ENCODE results near the gene TRRAP. TPM values are rescaled to one million over a fixed set of nuclear protein-coding genes. Genes with fewer than 3 reads are reported as not detected.

TRRAP gene
- total RNA-seq, 2 donors from 2014 or later = 57.9 to 78.3 TPM

- Mint-ChIP-seq H3K4me1 (ENCODE audit: low read depth in 2 of 2) (peaks cover 4 to 10% of the 10 kb centered on the region in 2 donors), H3K4me3 (no peak overlapping the region), H3K36me3 (peaks cover 42% of the 10 kb centered on the region), H3K27me3 (no peaks in the 10 kb centered on the region), H3K27ac (no peak overlapping the region), H3K9me3 (no peaks in the 10 kb centered on the region)
- ATAC-seq = no peak
- no peak for DNase-seq (ENCODE audit: low spot score)
Observed at GRCh38 chr7:98892609-98893008, 14.3 kb downstream of the TRRAP start.

GRCh38 chr7:98899816-98900215 is 21.5 kb downstream of the TRRAP start:
- Mint-ChIP-seq H3K27ac (no peak overlapping the region), H3K9me3 (no peaks in the 10 kb centered on the region), H3K4me1 (ENCODE audit: low read depth in 2 of 2) (peaks cover 0 to 6% of the 10 kb centered on the region in 2 donors), H3K27me3 (no peaks in the 10 kb centered on the region), H3K4me3 (no peak overlapping the region), H3K36me3 (peaks cover 59% of the 10 kb centered on the region)
- DNase-seq (ENCODE audit: low spot score) (no peak), ATAC-seq (no peak)

GRCh38 chr7:98900815-98901214 is 22.5 kb downstream of the TRRAP start:
- DNase-seq (ENCODE audit: low spot score) (no peak), ATAC-seq (no peak)
- Mint-ChIP-seq H3K4me3 (no peak overlapping the region), H3K9me3 (no peaks in the 10 kb centered on the region), H3K27ac (no peak overlapping the region), H3K36me3 (peaks cover 59% of the 10 kb centered on the region), H3K4me1 (ENCODE audit: low read depth in 2 of 2) (peaks cover 0 to 6% of the 10 kb centered on the region in 2 donors), H3K27me3 (no peaks in the 10 kb centered on the region)

- Mint-ChIP-seq H3K36me3 (peaks cover 53% of the 10 kb centered on the region), H3K27ac (no peak overlapping the region), H3K4me1 (ENCODE audit: low read depth in 2 of 2) (peaks cover 0 to 6% of the 10 kb centered on the region in 2 donors), H3K27me3 (no peaks in the 10 kb centered on the region), H3K4me3 (no peak overlapping the region), H3K9me3 (no peaks in the 10 kb centered on the region)
- ATAC-seq (no peak), DNase-seq (ENCODE audit: low spot score) (no peak)
Observed at GRCh38 chr7:98902523-98902922, 24.2 kb downstream of the TRRAP start.

DNA sequence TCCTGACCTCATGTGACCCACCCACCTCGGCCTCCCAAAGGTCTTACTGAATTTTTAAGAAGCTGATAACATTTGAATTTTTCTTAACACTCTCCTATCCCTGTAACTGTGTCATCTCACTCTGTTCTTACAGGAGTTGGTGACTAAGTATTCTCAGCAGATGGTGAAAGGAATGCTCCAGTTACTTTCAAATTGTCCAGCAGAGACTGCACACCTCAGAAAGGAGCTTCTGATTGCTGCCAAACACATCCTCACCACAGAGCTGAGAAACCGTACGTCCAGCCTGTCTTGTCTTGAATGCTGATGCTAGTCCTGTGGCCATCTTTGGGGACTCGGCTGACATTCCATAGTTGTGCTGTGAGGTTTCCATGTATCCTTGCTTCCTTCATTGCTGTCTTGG is 24.9 kb downstream of the TRRAP start:
- H3K4me1 Mint-ChIP-seq (ENCODE audit: low read depth in 2 of 2) = peaks cover 0 to 6% of the 10 kb centered on the region in 2 donors
- H3K36me3 Mint-ChIP-seq = peaks cover 50% of the 10 kb centered on the region
- ATAC-seq (no peak), DNase-seq (ENCODE audit: low spot score) (no peak)
- H3K27ac Mint-ChIP-seq = no peak overlapping the region
- no peak overlapping the region for H3K4me3 Mint-ChIP-seq
- no peaks in the 10 kb centered on the region for H3K27me3 Mint-ChIP-seq
- no peaks in the 10 kb centered on the region for H3K9me3 Mint-ChIP-seq

- Mint-ChIP-seq H3K36me3 (peaks cover 35% of the 10 kb centered on the region), H3K4me3 (no peak overlapping the region), H3K27me3 (no peaks in the 10 kb centered on the region), H3K4me1 (ENCODE audit: low read depth in 2 of 2) (peaks cover 0 to 6% of the 10 kb centered on the region in 2 donors), H3K27ac (no peak overlapping the region), H3K9me3 (no peaks in the 10 kb centered on the region)
- DNase-seq (ENCODE audit: low spot score) = no peak
- ATAC-seq = no peak
Observed at GRCh38 chr7:98907570-98907969, 29.2 kb downstream of the TRRAP start.

GRCh38 chr7:98908585-98908984 is 30.3 kb downstream of the TRRAP start:
- Mint-ChIP-seq H3K27ac (no peak overlapping the region), H3K9me3 (no peaks in the 10 kb centered on the region), H3K4me3 (no peak overlapping the region), H3K36me3 (peaks cover 34% of the 10 kb centered on the region), H3K4me1 (ENCODE audit: low read depth in 2 of 2) (peaks cover 0 to 3% of the 10 kb centered on the region in 2 donors), H3K27me3 (no peaks in the 10 kb centered on the region)
- DNase-seq (ENCODE audit: low spot score) (no peak), ATAC-seq (no peak)

GRCh38 chr7:98909487-98909886 is 31.2 kb downstream of the TRRAP start:
- Mint-ChIP-seq H3K9me3 (no peaks in the 10 kb centered on the region), H3K27me3 (no peaks in the 10 kb centered on the region), H3K36me3 (peaks cover 29% of the 10 kb centered on the region), H3K27ac (no peak overlapping the region), H3K4me3 (no peak overlapping the region), H3K4me1 (ENCODE audit: low read depth in 2 of 2) (peaks cover 0 to 2% of the 10 kb centered on the region in 2 donors)
- DNase-seq (ENCODE audit: low spot score) = no peak
- ATAC-seq = no peak

DNA sequence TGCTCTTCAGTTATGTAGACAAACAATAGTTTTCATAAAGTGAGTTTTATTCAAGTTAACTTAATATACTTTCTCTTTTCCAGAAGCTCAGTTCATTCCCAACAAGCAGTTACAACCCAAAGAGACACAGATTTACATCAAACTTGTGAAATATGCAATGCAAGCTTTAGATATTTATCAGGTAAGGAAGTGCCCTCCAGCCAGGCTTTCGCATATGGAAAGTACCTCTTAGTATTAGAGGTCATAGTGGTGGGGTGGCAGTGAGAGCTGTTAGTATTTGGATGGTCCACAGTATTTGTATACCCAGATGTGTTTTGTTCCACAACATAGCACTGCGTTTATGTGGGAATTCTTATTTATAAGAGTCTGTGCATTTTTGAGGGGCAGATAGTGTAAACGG is 32.1 kb downstream of the TRRAP start:
- Mint-ChIP-seq H3K9me3 (no peaks in the 10 kb centered on the region), H3K27ac (no peak overlapping the region), H3K36me3 (peaks cover 20% of the 10 kb centered on the region), H3K4me3 (no peak overlapping the region), H3K4me1 (ENCODE audit: low read depth in 2 of 2) (peaks cover 0 to 2% of the 10 kb centered on the region in 2 donors), H3K27me3 (no peaks in the 10 kb centered on the region)
- DNase-seq (ENCODE audit: low spot score) (no peak), ATAC-seq (no peak)

DNA sequence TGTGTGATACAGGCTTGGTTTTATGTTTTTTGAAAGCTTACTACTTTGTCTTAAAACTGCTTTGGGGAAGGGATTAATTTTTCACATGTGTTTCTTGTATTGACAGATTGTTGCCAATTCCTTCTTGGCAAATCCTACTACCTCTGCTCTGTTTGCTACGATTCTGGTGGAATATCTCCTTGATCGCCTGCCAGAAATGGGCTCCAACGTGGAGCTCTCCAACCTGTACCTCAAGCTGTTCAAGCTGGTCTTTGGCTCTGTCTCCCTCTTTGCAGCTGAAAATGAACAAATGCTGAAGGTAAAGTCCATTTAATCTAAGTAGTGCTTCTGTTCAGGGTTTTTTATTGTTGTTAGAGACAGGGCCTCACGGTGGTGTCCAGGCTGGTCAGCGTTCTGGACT is 33.6 kb downstream of the TRRAP start:
- H3K27ac Mint-ChIP-seq = no peak overlapping the region

GRCh38 chr7:98913026-98913425 is 34.7 kb downstream of the TRRAP start:
- H3K4me3 Mint-ChIP-seq = no peak overlapping the region
- DNase-seq (ENCODE audit: low spot score) (no peak), ATAC-seq (no peak)
- H3K27me3 Mint-ChIP-seq = no peaks in the 10 kb centered on the region
- no peaks in the 10 kb centered on the region for H3K9me3 Mint-ChIP-seq
- peaks cover 0 to 2% of the 10 kb centered on the region in 2 donors for H3K4me1 Mint-ChIP-seq (ENCODE audit: low read depth in 2 of 2)
- peaks cover 20% of the 10 kb centered on the region for H3K36me3 Mint-ChIP-seq
- H3K27ac Mint-ChIP-seq = no peak overlapping the region

More for the DNA sequence above, 33.6 kb downstream of the TRRAP start:
- H3K27me3 Mint-ChIP-seq = no peaks in the 10 kb centered on the region
- peaks cover 20% of the 10 kb centered on the region for H3K36me3 Mint-ChIP-seq
- no peak overlapping the region for H3K4me3 Mint-ChIP-seq
- H3K4me1 Mint-ChIP-seq (ENCODE audit: low read depth in 2 of 2) = peaks cover 0 to 2% of the 10 kb centered on the region in 2 donors
- DNase-seq (ENCODE audit: low spot score) (no peak), ATAC-seq (no peak)
- H3K9me3 Mint-ChIP-seq = no peaks in the 10 kb centered on the region

GRCh38 chr7:98913612-98914011 is 35.3 kb downstream of the TRRAP start:
- Mint-ChIP-seq H3K9me3 (no peaks in the 10 kb centered on the region), H3K27me3 (no peaks in the 10 kb centered on the region), H3K4me3 (no peak overlapping the region), H3K4me1 (ENCODE audit: low read depth in 2 of 2) (peaks cover 0 to 2% of the 10 kb centered on the region in 2 donors), H3K27ac (no peak overlapping the region), H3K36me3 (peaks cover 20% of the 10 kb centered on the region)
- ATAC-seq (no peak), DNase-seq (ENCODE audit: low spot score) (no peak)

DNA sequence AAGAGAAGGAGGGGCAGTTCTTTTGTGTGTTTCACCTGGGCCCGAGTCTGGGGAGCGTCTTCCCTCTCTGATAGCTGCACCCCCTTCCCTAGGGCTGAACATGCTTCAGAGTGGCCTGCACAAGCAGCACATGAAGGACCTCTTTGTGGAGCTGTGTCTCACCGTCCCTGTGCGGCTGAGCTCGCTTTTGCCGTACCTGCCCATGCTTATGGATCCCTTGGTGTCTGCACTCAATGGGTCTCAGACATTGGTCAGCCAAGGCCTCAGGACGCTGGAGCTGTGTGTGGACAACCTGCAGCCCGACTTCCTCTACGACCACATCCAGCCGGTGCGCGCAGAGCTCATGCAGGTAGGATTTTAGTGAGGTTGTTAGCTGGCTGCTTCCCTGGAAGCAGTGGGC is 39.0 kb downstream of the TRRAP start:
- DNase-seq (ENCODE audit: low spot score) (no peak), ATAC-seq (no peak)
- Mint-ChIP-seq H3K36me3 (peaks cover 16% of the 10 kb centered on the region), H3K27me3 (no peaks in the 10 kb centered on the region), H3K27ac (no peak overlapping the region), H3K4me3 (no peak overlapping the region), H3K9me3 (no peaks in the 10 kb centered on the region), H3K4me1 (ENCODE audit: low read depth in 2 of 2) (peaks cover under 1 to 2% of the 10 kb centered on the region in 2 donors)

DNA sequence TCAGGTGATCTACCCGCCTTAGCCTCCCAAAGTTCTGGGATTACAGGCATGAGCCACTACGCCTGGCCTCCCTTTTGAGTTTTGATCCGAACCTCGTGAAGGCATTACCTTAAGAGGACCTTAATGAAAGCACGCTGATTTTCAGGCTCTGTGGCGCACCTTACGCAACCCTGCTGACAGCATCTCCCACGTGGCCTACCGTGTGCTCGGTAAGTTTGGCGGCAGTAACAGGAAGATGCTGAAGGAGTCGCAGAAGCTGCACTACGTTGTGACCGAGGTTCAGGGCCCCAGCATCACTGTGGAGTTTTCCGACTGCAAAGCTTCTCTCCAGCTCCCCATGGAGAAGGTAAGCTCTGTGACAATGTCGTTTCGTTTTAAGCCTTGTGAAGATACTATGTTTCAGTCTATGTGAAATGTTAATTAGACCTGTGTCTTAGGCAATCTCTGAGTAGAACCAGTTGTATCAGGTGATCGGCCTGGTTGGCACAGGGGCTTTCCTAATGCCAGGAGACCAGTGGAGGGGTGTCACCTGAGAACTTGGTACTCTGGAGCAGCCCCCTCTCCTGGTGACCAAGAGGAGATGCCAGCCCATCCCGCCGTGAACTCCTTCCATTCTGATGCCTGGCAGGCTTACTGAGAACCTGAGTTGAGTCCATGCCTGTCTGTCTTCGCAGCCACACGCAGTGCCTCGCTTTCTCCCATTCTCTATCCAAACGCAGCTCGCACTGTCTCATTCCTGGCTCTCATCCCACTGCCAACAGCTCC is 43.5 kb downstream of the TRRAP start:
- ATAC-seq = no peak
- H3K36me3 Mint-ChIP-seq = peaks cover 33% of the 10 kb centered on the region
- H3K9me3 Mint-ChIP-seq = no peaks in the 10 kb centered on the region
- H3K27me3 Mint-ChIP-seq = no peaks in the 10 kb centered on the region
- no peak overlapping the region for H3K4me3 Mint-ChIP-seq
- no peak for DNase-seq (ENCODE audit: low spot score)
- peaks cover 6 to 8% of the 10 kb centered on the region in 2 donors for H3K4me1 Mint-ChIP-seq (ENCODE audit: low read depth in 2 of 2)
- no peak overlapping the region for H3K27ac Mint-ChIP-seq
